ENCODE measurements around the gene CD302. TPM values are rescaled to one million over a fixed set of nuclear protein-coding genes. Genes with fewer than 3 reads are reported as not detected.

The CD302 gene
- total and polyA plus RNA-seq, 2 of the 8 experiments (the other 6 are each of a cell fraction or from before 2014, with no cell fraction given): 0.76 to 0.79 TPM

GRCh38 chr2:159762075-159762474 lies 35.9 kb downstream of the CD302 start (continued):
- TF ChIP-seq CHD7 (IDR thresholded peaks at IDR 0.05; ENCODE audit: insufficient replicate concordance, low read length): no peak
- TF ChIP-seq CBX8 (IDR thresholded peaks at IDR 0.05; ENCODE audit: borderline replicate concordance, low read depth, low read length): no peak
- TF ChIP-seq, protein P1, sequence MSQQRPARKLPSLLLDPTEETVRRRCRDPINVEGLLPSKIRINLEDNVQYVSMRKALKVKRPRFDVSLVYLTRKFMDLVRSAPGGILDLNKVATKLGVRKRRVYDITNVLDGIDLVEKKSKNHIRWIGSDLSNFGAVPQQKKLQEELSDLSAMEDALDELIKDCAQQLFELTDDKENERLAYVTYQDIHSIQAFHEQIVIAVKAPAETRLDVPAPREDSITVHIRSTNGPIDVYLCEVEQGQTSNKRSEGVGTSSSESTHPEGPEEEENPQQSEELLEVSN (IDR thresholded peaks at IDR 0.05): no peak
- no peak for TF ChIP-seq SIX5 (IDR thresholded peaks at IDR 0.05; ENCODE audit: low read depth, low read length)
- TF ChIP-seq EP300 (IDR thresholded peaks at IDR 0.05; ENCODE audit: borderline replicate concordance in 1 of 2, low read depth in 2 of 2, low read length in 2 of 2): no peak
- no peak for TF ChIP-seq CTCF (IDR thresholded peaks at IDR 0.05; ENCODE audit: control extremely low read depth in 1 of 3, insufficient read depth in 1 of 3, low read depth in 1 of 3, low read length in 3 of 3)
- no peak for TF ChIP-seq NANOG (IDR thresholded peaks at IDR 0.05; ENCODE audit: insufficient read depth, low read depth, low read length, poor library complexity, severe bottlenecking)
- no peak for TF ChIP-seq GTF2F1 (IDR thresholded peaks at IDR 0.05; ENCODE audit: borderline replicate concordance, low read depth, low read length)
